Amygdala (tissue), 56 donors: ENCODE measurements around the gene ROBO3.

Experiments
- DNase-seq, 56 donors: peaks; one replicate each; lab custom pipeline; 2025; lab: John Stamatoyannopoulos, UW

The ROBO3 gene, protein sequence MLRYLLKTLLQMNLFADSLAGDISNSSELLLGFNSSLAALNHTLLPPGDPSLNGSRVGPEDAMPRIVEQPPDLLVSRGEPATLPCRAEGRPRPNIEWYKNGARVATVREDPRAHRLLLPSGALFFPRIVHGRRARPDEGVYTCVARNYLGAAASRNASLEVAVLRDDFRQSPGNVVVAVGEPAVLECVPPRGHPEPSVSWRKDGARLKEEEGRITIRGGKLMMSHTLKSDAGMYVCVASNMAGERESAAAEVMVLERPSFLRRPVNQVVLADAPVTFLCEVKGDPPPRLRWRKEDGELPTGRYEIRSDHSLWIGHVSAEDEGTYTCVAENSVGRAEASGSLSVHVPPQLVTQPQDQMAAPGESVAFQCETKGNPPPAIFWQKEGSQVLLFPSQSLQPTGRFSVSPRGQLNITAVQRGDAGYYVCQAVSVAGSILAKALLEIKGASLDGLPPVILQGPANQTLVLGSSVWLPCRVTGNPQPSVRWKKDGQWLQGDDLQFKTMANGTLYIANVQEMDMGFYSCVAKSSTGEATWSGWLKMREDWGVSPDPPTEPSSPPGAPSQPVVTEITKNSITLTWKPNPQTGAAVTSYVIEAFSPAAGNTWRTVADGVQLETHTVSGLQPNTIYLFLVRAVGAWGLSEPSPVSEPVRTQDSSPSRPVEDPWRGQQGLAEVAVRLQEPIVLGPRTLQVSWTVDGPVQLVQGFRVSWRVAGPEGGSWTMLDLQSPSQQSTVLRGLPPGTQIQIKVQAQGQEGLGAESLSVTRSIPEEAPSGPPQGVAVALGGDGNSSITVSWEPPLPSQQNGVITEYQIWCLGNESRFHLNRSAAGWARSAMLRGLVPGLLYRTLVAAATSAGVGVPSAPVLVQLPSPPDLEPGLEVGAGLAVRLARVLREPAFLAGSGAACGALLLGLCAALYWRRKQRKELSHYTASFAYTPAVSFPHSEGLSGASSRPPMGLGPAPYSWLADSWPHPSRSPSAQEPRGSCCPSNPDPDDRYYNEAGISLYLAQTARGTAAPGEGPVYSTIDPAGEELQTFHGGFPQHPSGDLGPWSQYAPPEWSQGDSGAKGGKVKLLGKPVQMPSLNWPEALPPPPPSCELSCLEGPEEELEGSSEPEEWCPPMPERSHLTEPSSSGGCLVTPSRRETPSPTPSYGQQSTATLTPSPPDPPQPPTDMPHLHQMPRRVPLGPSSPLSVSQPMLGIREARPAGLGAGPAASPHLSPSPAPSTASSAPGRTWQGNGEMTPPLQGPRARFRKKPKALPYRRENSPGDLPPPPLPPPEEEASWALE (N-terminal part only)

DNA sequence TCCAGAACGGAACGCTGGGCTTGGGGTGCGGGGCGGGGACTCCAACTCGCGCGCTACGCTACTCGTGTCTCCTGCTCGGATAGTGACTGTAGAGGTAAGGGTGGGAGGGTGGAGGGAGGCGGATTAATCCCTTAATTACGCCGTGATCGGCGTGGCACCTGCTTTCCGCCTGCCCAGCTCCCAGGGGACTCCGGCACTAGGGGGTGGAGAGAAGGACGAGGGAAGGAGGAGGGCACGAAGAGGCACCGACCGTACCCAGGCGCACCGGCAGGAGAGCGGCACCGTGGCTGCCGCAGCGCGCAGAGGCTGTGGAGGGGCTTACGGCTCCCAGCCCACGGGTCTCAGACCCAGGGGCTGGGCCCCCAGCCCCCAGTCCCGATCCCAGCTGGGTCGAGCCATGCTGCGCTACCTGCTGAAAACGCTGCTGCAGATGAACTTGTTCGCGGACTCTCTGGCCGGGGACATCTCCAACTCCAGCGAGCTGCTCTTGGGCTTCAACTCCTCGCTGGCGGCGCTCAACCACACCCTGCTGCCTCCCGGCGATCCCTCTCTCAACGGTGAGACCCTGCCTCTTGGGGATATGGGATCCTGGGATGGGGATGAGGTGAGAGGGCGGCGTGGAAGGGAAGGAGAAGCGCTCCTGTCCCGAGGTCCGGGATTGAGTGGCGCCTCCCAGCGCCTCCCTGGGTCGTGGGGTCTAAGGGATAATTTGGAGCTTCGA lies at the start of gene ROBO3:
TSS of gene ROBO3 (plus strand) at position 252 of the 721 bp plus-strand sequence. CDS start at position 398, 146 bp downstream.
- DNase-seq: no peak

DNA sequence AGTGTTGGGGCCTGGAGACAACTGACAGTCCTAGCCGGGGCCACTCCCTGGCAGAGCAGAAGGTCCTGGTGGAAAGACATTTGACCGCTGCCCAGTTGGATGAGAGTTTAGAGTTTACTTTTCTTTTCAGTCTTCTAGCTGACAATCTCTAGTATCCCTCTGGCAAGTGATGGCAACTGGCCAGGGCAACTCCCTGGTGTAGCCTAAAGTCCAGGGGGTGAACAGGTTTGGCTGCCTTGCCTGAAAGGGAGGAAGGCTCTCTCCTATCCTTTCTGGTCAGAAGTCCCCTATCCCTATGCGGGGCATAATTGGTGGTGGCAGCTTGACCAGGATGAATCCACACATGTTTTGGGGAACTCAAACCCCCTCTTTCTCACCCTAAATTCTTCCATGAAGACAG lies 48.2 kb upstream of the ROBO3 start:
- no peak for DNase-seq

DNA sequence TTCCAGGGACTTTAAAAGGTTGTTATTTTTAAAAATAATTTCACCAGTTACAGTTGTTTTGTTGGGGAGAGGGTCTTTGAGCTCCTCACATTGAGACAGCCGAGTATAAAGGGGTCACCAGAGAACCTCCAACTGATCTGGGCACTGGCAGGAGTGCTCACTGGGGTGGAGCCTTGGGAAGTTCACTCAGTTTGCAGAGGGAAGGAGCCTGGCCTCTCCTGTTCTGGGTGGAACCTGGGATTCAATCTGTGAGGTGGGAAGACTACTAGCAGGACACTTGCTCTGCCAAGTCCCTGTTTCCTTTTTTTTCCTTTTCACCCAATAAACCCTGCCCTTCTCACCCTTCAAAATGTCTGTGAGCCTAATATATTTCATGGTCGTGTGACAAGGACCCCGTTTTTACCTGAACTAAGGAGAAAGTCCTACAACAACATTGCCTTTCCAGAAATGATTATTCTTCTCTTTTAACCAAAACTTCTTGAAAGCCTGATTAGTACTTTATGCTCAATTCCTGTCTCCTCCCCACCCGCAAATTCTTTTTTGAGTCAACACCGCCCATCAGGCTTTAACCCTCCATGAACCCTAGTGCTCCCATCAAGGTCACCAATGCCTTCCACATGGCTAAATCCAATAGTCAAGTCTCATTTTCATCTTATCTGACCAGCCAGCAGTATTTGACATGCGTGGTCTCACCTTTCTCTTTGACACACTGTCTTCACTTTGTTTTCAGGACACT lies 43.1 kb upstream of the ROBO3 start:
- DNase-seq: no peak

DNA sequence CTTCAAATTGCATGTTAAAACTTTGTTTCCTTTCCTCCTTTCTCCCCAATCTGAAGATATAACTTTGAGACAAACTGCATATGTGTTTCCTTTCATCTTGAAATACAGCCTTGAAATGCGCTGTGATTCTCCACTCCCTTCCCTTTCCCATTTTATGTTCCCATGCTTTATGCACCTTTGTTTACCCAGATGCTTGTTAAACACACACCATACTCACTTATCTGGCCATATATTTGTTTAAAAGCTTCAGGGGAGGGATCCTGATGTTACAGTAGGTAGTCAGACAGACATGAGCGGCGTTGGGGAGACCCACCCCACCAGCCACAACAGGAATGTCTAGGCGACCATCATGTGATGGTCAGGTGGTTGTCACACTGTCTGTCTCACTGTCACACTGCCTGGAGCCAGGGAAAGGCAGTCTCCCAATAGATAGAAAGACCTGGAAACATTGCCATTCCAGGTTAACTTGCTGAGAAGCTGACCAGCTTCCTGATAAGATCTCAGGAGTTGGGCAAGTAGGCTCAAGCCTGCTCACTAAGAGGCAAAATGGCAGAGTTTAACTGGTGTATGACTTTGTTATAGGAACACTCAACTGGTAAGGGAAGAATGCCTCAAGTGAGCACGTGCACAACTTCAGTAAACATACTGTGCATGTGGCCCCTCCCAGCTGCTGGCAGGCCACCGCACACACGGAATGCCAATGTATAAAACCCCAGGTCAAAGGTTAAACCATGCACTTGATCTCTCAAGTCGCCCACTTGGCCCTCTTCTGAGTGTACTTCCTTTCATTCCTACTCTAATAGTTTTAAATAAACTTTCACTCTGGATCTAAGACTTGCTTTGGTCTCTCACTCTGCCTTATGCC lies 41.5 kb upstream of the ROBO3 start:
- no peak for DNase-seq

DNA sequence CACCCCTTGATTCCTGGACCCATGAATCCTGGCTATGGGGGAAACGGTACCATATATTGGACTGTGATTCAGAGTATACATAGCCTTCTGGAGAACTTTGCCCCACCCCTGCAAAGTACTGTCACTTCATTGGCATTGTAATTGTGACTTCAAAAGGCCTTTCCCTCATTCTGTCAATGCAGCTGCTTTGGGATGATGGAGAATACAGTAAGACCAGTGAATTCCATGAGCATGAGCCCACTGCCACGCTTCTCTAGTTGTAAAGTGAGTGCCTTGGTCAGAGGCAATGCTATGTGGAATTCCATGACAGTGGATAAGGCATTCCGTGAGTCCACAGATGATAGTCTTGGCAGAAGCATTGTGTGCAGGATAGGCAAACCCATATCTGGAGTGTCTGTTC lies 39.4 kb upstream of the ROBO3 start:
- no peak for DNase-seq

DNA sequence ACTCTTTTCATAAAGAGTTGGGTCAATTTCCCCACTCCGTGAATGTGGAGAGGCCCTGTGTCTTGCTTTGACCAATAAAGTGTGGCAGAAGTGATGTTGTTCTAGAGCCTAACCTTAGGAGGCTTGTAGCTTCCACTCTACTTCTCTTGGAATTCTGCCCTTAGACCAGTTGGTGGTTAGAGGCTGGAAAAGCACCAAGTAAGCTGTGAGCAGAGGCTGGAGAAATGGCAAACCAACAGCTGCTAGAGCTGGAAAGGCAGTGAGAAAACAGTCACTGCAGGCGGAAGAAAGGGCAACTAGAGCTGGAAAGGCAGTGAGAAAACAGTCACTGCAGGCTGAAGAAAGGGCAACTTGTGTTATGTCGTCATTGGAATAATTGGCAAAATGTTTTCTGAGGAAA lies 35.2 kb upstream of the ROBO3 start:
- no peak for DNase-seq

DNA sequence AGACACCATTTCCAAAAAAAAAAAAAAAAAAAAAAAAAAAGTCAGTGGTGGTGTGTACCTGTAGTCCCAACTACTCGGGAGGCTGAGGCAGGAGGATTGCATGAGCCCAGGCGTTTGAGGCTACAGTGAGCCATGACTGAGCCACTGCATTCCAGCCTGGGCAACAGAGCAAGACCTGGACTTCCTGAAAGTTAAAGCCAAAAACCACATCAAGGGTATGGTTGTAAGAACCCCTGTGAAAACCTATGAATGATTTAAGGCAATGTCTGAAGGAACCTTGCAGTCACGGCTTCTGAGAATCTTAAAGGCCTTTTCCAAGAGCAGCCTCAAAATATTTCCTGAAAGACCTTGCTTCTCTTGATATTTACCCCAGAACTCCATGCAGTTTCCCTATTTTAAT lies 34.5 kb upstream of the ROBO3 start:
- no peak for DNase-seq

DNA sequence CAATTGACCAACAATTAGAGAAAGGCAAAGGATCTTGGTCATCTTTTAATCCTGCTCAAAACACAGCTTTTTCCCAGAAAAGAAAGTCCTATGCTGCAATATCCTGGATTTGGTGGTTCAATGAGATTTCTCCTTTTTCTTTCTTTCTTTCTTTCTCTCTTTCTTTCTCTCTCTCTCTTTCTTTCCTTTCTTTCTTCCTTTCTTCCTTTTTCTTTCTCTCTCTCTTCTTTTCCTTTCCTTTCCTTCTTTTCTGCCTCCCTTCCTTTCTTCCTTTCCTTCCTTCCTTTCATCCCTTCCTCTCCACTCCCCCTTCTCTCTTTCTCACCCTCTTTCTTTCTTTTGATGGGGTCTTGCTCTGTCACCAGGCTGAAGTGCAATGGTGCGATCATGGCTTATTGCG lies 33.3 kb upstream of the ROBO3 start:
- DNase-seq: no peak

DNA sequence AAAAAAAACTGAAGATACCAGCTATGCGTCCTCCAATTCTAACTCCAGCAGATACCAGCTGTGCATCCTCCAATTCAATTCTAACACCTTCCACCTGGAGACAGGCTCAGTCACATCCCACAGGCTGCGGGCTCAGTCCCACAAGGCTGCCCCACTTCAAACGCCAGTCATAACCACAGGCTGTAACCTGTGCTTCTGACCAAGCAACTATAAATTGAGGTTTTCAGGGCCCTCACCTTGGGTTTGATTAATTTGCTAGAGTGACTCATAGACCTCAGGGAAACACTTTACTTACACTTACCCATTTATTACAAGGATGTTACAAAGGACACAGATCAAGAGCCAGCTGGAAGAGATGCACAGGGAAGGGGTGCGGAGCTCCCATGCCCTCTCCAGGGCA lies 32.7 kb upstream of the ROBO3 start:
- no peak for DNase-seq

DNA sequence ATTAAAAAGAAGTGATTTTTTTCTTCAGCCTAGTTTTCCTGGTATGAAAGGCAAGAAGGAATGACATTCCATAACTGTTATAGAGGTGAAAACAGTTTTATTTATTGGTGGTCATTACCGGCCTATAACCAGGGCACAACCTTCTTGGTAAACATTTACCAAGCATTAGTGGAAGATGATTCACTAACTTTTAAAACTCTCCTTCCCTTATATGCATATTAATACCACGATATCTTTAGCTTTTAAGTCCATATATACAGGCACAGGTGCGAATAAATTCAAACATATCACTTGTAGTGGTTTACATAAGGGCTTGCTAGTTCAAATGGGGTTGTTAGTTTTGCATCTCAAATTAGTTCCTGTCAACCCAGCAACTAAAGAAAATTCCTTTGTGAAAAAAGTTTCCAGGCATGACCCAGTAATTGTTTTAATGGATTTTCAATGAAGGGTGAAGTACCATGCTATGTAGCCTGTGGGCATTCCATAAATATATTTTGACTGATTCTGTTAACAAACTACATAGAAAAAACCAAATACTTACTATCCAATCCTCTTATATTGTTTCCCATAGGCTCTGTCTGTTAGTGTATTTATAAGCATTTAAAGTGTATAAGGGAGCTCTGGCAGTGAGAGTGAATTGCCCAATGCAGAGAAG lies 30.6 kb upstream of the ROBO3 start:
- no peak for DNase-seq

DNA sequence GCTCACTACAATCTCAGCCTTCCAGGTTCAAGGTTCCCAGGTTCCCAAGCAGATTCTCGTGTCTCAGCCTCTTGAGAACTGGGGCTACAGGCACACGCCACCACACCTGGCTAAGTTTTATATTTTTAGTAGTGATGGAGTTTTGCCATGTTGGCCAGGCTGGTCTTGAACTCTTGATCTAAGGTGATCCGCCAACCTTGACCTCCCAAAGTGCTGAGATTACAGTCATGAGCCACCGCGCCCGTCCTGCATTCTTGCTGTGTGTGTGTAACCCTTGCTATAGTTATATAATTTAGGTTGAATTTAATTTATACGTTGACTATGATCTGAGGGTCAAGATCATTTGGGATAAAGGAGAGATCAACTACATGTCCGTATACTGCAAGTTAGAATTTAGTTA lies 29.3 kb upstream of the ROBO3 start:
- DNase-seq: no peak

DNA sequence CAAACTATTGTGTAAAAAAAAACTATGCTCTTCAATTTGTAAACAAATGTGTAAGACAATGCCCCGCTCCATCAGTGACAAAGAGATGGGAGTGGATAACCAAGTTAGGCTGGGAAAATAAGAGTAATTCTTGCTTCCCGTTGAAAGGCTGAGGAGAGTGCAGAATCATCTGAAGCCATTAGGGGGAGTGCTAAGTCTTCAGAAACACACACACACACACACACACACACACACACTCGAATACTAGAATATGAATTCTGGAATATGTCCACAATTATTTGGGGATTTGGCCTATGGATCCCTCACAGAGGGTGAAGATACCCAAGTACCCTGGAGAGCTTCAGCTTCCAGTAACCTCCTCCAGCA lies 27.8 kb upstream of the ROBO3 start:
- peak in 13 of 56 donors; percentile 6 to 52 (median 22) for DNase-seq

DNA sequence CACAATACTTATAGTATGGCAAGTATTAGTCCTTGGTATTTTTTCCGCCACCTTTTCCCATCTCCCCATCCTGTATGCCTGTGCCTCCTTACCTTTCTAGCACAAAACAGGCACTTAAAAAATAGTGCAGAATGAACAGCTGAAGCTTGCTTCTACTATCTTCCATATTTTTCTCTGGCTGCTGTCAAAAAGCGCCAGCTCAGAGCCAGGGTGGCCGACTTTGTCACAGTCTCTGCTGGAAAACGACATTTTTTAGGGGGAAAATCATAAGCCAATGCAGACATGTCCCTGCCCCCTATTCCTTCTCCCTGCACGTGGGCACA lies 26.5 kb upstream of the ROBO3 start:
- DNase-seq: no peak

DNA sequence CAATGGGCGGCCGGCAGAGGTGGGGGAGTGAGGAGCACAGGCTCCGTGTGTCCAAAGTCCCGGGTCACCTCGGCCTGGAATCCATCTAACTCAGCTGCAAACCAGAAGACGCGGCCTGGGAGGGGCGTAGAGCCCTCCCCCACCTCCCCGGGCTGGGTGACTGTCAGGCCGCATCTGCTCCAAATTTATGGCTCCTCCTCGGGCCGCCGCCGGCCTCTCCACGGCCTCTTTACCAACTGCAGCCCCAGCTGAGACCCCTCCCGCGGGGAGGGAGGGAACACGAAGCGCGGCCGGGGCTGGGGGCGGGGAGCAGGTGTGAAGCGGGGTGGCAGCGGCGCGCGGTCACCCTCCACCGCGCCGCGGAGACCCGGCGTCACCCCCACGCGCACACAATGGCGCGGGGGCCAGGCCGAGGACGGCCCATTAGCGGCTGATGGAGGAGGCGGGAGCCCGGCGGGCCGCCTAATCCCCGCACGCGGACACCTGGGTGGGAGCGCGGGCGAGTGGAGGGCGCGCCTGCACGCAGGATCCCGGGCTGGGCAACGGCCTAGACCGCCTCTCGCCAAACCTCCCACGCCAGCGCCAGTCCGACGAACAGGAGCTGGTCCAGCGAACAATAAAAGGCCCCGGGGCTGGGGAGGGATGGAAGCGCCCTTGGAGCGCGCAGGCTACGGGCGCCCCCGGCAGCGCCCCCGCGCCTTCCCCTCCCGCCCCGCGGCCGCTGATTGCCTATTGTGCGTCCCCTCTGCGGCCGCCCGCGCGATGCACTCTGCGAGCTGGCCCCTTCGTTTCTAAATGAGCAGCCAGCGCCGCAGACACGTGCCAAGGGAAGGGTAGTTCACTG lies 25.9 kb upstream of the ROBO3 start:
- peak in 7 of 56 donors; percentile 5 to 24 (median 14) for DNase-seq

DNA sequence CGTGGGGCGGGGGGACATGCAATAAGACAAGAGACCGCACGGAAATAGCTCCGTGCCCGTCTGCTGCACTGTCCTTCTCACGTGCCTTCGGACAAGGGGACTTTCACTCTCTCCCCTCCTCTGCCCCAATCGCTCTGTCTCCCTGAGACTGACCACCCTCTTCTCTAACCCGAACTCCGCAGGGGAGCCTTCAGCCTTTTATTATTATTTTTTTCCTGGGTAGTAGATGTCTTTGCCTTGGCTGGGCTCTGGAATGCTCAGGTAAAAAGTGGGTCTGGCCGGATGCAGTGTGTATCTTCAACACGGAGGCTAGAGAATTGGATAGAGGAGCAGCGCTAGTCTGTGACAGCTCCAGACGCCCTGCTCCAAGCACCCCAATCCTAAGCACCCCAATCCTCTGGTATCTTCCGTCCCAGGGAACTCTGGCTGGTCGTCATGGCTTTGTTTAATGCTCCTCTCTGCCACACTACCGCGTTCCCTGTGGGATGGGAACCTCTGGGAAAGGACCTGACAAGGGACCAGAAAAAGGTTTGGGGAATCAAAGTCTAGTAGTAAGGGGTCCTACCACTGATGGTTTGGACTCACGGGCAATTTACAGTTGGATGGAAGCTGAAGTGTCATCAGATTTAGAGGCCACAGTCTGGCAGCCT lies 25.1 kb upstream of the ROBO3 start:
- DNase-seq: no peak

DNA sequence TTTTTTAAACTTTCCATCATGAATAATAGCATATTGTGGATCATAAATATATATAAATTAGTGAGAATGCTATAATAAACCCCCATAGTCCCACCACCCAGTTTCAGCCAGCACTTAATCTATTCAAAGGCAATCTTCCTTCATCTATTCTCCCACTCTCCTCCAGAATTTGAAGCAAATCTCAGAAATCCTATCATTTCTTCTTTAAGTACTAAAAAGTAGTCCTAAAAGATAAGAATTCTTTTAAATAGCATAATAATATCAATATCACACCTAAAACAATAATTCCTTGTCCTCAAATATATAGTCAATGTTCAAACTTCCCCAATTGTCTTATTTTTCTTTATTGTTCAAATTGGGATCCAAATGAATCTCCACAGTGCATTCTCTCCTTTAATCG lies 24.6 kb upstream of the ROBO3 start:
- no peak for DNase-seq

DNA sequence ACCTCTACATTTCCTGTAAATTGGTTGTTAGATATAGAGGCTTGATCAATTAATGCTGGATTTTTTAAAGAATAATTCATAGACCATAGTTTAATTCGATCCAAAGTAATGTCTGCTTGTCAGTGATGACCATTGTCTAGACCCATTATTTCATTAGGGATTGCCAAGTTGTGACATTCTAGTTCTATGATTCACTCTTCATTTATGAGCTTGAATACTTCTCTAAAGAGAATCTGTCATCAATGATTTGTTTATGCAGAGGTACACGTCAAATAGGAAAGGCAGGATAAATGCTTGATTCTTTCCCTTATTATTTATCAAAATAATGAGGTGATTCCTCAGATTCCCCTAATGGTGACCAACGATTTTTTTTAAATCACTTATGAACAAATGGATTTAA lies 24.0 kb upstream of the ROBO3 start:
- DNase-seq: no peak
